ENCODE results near the gene SMIM11.
"Not testable (repeated sequence)": the region's sequence is repeated elsewhere in the genome, so short reads cannot be mapped to it uniquely, and the experiment has no call there.

Gene SMIM11

DNA sequence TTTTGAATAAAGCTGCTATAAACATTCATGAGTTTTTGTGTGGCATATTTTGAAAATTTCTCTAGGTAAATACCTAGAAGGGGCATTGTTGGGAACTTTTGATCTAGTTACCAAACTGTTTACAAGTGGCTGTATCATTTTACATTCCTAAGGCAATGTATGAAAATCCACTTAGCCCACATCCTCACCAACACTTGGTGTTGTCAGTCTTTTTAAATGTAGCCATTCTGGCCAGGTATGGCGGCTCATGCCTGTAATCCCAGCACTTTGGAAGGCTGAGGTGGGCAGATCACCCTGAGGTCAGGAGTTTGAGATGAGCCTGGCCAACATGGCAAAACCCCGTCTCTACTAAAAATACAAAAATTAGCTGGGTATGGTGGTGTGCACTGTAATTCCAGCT is 17.4 kb upstream of the SMIM11 start:
- DNase-seq: no peak

DNA sequence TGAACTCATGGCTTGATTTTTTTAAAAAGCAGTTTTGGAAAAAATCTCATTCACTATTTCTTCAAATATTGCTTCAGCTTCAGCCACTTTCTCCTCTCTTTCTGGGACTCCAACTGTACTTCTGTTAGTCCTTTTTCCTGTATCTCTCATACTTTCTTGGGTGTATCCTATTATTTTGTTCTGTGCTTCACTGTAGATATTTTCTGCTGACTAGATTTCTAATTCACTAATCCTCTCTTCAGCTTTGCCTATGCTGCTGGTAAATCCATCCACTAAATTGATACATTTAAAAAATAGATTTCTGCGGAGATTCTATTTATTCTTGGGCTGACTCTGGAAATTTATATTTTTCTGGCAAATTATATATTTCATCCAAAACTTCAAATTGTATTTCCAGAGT is 16.4 kb upstream of the SMIM11 start:
- DNase-seq: no peak

GRCh38 chr21:34360488-34361241 is 14.6 kb upstream of the SMIM11 start:
- DNase-seq: no peak

- DNase-seq: no peak
These were observed 13.2 kb upstream of the SMIM11 start for GRCh38 chr21:34362136-34362444.

- DNase-seq: no peak
These were observed 12.6 kb upstream of the SMIM11 start for GRCh38 chr21:34362670-34363069.

- no peak for DNase-seq
These were observed 11.6 kb upstream of the SMIM11 start, which contains the start of gene KCNE2 for GRCh38 chr21:34363733-34364132. KCNE2 (plus strand) TSS chr21:34364006; CDS start chr21:34370479, 6,473 bp downstream.

DNA sequence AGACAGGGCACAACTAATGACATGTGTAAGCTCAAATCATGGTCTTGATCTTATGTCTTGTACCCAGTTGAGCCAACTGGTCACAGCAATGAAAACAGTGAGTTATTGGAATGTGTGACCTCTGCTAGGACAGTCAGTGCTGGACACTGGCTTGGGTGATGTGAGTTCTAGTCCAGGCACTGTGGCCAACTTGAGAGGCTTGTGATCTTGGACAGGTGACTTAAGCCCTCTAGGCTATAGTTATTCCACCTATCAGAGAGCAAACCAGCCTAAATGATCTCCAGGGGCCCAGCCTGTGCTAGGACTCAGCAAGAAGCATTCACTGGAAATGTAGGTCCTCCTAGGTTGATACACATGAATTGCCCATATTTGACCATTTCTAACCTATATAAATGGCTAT is 10.4 kb upstream of the SMIM11 start:
- DNase-seq: no peak

- DNase-seq: no peak
These were observed 9.5 kb upstream of the SMIM11 start for GRCh38 chr21:34365809-34366208.

DNA sequence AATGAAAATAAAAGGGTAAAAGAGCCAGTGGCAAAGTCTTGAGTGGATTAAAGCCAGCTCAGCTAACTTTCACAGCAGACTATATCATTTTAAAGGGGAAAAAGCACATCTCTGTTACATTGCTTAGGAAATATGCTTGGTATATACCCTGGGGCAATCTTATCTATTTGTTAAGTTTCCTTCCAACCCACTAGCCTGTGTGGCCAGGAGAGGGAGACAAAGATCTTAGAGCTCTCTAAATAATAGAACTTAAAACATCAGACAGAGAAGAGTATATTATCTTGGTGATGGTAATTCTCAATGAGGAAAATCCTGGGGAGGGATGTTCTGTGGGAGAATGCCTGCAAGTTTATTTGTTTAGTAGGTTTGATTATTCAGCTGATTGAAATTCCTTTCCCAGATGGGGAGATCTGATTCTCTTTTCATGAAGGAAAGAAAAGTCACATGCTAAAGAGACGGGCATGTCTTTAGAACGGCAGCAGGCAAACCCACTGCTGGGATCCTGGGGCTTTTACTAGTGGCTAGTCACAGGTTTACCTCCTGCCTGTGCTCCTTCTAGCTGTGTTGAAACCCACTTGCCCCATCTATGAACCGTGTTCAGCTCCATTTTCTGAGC is 7.9 kb upstream of the SMIM11 start:
- DNase-seq: peak in 1 of 2 donors; percentile 55

- no peak for DNase-seq
These were observed 5.6 kb upstream of the SMIM11 start for GRCh38 chr21:34369741-34370140.

- DNase-seq: no peak
These were observed 3.0 kb upstream of the SMIM11 start for GRCh38 chr21:34372321-34372720.

- not testable (repeated sequence) for DNase-seq
These were observed 845 bp upstream of the SMIM11 start for GRCh38 chr21:34374462-34374861.

DNA sequence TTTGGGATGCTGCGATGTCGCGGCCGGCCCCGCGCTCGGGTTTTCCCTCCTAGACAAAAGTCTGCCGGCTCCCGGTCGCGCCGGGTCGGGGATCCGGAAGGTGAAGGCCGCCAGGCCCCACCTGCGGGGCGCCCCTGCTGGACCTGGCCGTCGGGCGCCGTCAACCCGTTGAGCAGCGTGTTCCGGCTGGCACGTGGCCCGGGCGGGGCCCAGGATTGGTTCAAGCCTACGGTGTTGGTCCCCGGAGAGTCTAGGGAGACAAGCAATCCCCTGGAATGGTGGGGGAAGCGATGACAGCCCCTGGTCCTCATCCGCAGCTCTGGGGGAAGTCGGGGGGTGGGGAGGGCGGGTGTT is 289 bp downstream of the SMIM11 start:
- not testable (repeated sequence) for DNase-seq

GRCh38 chr21:34383138-34383537 is 7.8 kb downstream of the SMIM11 start:
- not testable (repeated sequence) for DNase-seq

DNA sequence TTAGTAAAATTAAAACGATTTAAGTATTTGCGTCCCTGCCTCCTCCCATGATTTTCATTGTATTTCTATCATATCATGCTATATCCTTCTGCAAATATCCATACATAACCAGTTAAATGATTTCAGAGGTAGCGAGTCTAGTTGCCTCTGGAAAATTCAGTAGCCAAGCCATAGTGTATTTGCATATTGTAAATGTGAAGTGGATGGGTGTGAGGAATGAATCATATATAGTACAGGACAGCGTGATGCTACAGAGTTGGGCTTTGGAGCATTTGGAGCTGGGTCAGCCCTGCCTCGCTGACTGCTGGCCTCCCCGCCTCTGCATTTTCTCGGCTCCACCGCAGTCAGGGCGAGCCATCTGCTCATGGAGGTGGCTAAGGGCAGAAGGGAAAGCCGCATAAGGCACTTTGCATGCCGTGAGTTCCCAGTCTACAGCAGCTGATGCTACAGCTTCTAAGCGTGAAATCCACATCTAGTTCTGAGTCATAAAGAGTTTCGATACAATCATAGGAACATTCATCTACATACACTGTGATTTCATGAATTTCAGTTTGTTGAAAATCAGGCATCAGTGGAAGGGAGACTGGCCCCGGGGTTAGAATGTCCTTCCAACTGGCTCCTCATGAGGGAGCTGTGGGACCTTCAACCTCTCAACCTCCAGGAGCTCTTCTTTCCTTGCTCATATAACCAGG is 8.6 kb downstream of the SMIM11 start:
- not testable (repeated sequence) for DNase-seq

DNA sequence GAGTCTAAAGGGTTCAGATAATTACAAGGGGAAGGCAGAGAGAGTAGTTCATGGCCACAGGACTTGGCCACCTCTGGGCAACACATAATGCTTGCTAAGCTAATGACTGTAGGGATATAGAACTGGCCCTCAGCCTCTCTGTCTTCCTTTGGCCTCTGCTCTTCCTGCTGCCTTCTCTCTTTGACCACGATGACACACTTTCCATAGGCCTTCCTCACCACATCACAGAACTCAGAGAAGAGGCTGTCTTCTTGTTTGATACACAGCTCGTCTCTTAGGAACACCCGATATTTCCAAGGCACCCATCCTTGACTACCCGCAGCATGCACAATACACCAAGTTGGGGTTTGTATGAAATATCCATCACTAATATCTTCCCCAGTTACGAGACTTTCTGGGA is 25.2 kb downstream of the SMIM11 start:
- not testable (repeated sequence) for DNase-seq

DNA sequence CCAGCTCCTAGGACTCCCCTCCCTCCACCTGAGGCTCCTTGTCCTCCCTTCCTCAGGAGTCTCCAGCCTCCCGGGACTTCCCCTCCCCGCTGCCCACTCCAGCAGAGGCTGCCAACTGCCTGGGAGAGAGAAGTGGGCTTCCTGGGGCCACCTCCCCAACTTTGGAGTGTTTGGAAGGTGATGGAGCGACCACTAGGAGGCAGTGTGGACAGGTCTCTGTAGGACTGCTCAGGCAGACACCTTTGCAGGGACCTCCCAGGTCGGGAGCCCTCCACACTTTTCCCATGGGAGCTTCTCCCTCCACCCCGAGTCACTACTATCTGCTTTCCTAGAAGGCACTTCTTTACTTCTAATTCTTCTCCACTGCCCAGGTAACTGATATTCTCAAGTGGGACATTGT is 29.4 kb downstream of the SMIM11 start:
- not testable (repeated sequence) for DNase-seq

GRCh38 chr21:34405686-34406085 is 30.4 kb downstream of the SMIM11 start:
- DNase-seq: not testable (repeated sequence)

DNA sequence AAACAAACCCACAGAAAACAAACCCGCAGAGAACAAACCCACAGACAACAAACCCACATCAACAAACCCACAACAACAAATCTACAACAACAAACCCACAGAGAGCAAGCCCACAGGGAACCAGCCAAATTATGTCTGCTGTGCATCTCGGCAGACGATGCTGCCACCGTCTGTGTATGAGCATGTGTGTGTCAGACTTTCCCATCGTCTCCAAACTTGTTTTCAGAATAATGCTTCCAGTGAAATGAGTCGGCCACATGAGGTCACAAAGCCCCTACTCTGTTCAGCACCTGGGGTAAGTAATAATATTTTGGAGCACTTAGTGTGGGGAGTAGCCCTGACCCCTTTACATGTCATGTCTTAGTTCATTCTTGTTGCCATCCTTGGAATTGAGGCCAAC is 30.8 kb downstream of the SMIM11 start:
- not testable (repeated sequence) for DNase-seq

DNA sequence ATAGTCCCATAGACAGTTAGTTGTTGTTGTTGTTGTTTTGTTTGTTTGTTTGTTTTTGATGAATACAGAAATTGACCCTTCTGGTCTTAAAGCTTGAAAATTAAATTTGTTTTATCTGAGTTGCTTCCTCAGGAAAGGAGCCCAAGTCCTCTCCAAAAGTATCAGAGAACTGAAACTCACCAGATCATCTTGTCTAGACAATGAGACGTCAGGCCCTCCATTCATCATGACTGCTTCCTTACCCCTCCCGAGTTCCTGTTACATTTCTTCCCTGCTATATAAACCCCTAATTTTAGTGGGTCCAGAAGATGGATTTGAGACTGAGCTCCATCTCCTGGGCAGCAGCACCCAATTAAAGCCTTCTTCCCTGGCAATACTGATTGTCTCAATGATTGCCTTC is 31.4 kb downstream of the SMIM11 start:
- DNase-seq: not testable (repeated sequence)

DNA sequence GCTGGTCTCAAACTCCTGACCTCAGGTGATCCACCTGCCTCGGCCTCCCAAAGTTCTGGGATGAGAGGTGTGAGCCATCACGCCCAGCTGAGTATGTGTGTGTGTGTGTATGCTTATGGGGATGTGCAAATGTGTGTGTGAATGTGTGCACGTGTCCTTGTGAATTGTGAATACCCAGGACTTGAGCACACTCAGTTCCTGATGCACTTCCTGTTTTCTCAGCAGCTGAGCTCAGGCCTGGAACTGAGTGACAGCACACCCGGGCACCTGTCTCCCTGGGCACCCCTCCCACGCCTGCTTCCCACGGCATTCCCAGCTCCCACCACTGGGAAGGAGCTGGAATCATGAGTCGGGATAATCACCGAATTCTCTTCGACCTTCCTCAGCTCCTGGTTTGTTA is 32.0 kb downstream of the SMIM11 start:
- not testable (repeated sequence) for DNase-seq

DNA sequence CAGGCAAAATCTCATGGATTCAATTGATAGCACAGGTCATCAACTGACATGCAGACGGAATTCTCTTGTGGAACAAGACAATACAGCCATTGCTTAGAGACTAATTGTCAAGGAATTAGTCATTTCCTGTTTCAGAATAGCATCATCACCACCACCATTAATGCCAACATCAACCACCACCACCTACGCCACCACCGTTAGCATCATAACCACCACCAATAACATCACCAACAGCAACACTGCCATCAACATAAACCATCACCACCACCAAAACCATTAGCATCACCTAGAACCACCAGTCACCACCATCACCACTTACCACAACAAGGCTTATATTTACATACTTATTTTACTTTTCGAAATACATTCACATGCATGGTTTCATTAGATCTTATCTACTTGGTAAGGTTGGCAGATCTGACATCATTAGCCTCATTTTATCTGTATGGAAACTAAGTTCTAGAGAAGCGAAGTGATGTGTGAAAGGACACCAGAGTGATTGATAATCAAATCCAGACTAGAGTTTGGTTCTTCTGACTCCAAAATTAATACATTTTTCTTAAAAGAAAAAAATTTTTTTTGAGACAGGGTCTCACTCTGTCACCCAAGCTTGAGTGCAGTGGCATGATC is 42.3 kb downstream of the SMIM11 start:
- DNase-seq: not testable (repeated sequence)

GRCh38 chr21:34423805-34424204 is 48.5 kb downstream of the SMIM11 start, which contains the start of gene SMIM34:
SMIM34 (minus strand) TSS chr21:34423951; CDS start chr21:34423839, 112 bp downstream.
- DNase-seq: not testable (repeated sequence)

Data from hippocampal formation (tissue), 2 donors.